DMS79 (cell line): ENCODE data around the gene KDELR3.
A peak's percentile ranks its signal among the peaks of the same experiment; 100 is the strongest.

Experiments used
- DNase-seq: peaks from one replicate; lab custom pipeline; 2025; lab: John Stamatoyannopoulos, UW

KDELR3 gene

DNA sequence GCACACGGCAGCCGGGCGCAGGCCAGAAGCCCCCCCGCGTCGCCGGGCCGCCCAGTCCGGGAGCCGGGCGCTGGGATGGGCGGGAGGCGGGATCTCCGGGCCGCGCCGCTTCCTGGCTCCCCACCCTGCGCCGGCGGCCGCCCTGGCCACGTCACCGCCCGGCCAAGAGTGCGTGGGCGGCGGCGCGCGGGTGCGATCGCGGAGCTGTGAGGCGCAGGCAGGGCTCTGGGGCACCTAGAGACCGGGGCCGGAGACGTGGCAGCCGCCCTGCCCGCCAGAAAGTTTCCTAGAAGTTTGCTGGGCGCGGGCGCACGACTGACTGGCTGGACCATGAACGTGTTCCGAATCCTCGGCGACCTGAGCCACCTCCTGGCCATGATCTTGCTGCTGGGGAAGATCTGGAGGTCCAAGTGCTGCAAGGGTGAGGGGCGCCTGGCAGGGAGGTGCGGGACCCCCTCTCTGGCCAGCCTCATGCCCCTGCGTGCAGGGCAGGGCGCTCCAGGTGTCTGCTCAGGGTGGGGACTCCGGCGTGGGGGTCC is at the start of gene KDELR3:
Gene KDELR3 (plus strand): TSS at position 193 of the 539 bp plus-strand sequence. CDS start 138 bp downstream, at position 331.
- DNase-seq: no peak

DNA sequence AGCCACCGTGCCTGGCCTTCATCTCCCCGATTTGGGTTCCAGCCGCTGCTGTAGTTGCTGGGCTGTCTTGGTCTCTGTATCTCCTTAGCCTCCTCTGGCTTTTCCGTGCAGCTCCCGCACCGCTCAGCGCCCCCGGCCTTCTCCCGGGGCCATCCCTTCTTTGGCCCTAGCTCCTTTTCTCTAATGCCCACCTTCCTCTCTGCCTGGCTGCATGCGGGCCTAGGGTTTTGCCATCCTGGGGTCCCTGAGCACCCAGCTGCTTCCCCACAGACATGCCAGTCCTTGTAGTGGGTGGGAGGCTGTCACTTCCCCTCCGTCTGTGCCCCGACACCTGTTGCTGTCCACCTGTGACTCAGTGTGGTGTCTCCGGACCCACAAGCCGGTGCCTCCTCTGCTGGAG is 49.3 kb upstream of the KDELR3 start:
- no peak for DNase-seq

DNA sequence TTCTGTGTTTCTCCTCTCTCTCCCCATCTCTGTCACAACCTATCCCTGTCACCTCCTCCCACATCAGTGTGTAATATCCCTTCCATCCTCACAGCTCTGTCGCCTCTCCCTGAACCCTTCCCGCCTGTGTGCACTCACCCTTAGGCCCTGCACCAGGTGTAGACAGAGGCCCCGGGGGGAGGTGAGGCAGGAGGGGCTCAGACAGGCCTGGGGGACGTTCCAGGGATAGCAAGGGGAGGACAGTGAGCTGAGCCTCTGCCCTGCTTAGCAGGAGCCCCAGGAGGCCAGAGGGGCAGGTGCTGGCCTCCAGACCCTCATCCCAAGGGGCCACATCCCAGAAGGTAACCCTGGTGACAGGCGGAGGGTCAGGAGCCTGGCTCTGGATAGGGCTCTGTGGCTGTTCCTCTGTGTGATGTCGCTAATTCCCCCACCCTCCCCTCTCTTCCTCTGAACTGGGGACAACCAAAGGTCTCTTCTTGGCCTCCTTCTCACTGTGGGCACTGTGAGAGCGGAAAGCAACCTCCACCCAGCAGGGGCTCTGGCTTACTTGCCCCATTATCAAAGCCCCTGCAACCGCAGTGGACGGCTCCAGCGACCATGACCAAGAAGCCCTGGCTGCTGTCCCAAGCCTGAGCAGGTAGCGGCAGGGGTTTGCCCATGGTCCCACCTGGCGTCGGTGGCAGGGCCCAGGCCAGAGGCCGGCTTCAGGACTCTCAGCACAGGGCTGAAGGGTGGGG is 48.6 kb upstream of the KDELR3 start:
- DNase-seq: peak; percentile 62

DNA sequence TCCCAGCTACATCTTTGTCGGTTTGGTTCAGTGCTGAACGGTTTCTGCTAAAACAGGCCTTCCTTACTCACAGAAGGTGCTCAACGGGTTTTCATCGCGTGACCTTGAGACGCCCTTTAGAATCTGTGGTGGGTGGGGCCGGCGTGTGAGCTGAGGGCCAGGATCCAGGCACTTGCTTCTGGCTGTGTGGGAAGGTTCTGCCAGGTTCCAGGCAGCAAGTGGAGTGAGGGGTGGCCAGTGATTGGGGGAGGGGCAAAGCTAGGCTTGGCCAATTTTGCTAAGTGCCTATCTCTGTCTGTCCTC is 48.1 kb upstream of the KDELR3 start:
- no peak for DNase-seq

DNA sequence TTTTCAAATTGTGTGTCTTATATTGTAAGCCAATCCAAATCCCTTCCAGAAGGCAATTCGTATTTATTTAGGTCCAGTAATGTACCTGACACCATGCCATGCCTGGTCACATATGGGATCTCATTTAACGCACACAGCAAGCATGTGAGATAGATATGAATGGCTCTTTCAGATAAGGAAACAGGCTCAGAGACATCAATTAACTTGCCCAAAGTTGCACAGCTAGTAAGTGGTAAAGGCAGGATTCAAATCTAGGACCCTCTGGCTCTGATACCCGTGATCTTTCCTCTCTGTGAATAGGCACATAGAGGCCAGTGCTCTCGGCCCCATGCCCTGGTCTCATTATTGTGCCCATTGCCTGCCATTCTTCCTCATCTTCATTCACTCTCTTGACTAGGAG is 47.2 kb upstream of the KDELR3 start:
- no peak for DNase-seq

DNA sequence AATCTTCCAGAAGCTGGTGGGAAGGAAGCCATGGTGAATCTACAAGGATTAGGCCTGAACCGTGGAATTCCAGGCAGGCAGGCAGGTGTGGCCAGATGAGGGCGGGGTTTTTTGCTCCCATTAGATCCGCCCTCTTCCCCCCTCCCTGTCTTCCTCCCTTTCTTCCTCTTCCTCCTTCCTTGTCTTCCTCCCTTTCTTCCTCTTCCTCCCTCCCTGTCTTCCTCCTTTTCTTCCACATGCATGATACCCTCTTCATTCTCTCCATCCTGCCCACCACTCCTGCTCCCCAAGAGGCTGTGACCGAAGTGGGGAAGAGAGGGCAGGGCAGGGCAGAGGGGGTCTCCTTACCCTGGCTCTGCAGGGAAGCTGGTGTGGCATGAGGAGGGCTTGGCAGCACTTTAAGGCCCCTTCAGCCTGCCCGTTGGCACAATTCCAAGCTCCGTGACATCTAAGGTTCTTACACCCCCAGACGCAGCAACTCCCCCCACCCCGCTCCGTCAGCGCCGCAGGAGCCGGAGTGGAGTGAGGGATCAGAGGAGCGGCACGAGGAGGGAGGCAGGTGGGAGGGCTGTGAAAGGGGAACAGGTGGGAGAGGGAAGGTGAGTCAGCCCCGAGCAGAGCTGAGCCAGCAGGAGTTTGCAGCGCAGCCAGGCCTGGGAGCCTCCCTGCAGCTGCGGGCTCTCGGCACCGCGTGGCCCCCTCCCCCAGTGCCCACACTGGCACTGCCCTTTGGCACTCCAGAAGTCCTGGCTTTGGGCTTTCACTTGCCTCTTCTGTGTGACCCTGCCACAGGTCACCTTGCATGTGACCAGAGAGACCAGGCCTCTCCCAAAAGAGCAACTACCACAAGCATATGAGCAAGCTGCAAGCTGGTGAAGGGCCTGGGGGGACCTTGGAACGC is 45.0 kb upstream of the KDELR3 start:
- peak; percentile 60 for DNase-seq

DNA sequence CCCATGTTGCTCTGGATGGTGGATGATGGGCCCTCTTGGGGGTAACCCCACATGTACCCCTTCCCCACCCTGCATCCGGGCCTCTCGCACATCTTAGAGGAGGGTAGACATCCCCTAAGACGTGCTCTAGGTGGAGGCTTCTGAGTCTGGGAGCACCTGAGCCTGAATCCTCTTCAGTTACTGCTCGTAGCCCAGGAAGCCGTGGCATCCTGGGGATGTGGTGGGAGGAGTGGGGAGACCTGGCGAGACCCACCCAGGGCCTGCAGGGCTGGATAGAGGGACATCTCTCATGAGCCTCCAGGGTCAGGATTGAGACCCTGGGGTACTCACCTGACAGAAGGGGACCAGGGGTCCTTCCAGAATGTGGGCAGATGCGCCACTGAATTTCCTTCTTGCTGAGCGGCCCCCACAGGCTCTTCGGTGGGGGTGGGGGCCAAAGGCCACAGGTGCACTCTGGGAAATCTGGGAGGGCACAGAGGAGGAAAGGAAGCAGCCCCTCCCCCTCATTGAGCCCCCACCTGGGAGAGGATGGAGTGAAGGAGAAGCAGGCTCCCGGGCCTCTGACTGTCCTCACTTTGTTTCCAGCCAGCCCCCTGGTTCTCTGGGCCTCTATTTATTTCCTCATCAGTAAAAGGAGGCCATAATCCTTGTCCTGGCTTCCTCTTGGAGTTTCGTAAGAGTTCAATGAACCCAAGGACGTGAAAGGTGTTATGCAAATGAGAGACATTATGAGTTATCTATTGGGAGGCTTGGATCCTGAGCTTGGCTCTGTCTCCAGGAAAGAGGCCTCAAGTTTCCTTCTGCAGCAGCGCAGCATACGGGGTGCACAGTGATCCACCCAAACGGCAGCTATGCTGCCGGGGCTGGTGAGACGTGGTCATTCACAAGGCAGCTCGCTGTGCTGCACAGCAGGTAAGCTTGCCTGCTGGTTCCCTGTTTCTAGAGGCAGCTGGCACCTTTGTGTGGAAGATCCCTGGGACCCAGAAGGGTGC is 44.1 kb upstream of the KDELR3 start:
- no peak for DNase-seq

DNA sequence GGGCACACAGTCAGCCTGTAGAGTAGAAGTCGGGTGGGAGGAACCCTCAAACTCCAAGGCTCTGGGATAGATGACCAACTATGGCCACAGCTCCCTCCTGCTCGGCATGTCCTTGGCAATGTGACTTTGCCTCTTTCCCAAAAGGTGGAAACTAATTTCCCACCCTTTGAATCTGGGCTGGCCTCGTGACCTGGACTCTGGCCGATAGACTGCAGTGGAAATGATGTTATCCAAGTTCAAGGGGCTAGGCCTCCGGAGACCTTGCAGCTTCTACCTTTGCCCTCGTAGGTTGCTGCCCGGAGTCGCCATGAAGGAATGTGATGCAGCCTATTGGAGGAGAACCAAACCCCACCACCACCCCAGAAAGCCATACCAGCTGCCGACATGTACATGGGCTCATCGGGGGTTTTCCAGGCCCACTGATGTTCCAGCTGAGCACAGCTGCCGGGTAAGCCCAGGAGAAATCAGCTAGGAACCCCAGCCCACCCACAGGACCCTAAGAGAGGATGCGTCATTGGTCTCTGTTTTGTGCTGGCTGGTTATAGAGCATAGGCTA is 43.3 kb upstream of the KDELR3 start:
- no peak for DNase-seq

DNA sequence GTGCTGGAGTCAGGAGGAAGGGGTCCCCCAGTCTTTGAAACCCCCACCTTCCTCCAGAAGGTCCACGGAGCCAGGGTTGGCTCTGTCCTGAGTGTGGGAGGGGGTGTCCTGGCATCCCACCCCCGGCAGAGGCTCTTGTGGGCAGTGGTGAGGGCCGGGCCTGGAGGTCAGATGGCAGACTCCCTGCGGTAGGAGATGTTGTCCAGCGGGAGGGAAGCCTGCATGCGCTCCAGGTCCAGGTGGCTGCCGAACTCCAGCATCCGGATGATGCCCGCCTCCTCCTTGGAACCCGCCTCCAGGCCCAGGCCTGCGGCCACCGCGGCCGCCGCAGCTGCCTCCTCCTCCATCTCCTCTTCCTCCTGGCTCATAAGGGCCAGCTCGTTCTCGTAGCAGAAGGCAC is 41.3 kb upstream of the KDELR3 start:
- no peak for DNase-seq

DNA sequence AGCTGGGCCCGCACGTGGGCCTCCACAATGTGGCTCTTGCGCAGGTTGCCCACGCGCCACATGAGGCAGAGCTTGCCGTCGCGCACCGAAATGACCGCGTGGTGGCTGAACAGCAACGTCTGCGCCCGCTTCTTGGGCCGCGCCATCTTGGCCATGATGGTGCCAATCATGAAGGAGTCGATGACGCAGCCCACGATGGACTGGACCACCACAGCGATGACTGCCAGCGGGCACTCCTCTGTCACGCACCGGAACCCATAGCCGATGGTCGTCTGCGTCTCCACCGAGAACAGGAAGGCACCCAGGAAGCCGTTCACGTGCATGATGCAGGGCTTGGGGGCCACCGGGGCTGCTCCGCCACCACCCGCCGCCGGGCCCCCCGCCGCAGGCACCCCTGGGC is 40.4 kb upstream of the KDELR3 start:
- DNase-seq: no peak

DNA sequence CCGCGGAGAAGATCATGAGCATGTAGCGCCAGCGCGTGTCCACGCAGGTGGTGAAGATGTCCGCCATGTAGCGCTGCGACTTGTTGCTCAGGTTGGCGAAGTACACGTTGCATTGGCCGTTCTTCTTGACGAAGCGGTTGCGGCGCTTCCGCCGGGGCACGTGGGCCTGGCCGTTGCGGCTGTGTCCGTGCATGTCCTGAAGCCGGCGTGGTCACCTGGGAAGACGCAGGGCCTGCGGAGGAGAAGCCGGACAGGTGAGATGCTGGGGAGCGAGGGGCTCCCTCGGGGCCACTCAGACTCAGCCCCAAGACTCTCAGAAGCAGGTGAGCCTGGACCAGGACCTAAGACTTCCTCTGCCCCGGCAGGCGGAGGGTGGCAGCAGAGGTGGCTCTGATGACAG is 40.0 kb upstream of the KDELR3 start:
- no peak for DNase-seq

DNA sequence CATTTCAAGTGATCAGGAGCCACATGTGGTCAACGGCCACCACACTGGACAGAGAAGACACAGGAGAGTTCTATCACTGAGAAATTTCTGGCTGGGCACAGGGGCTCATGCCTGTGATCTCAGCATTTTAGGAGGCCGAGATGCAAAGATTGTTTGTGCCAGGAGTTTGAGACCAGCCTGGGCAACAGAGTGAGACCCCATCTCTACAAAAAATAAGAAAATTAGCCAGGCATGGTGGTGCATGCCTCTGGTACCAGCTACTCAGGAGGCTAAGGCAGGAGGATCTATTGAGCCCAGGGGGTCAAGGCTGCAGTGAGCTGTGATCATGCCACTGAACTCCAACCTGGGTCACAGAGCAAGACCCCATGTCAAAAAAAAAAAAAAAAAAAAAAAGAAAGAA is 39.2 kb upstream of the KDELR3 start:
- DNase-seq: no peak

DNA sequence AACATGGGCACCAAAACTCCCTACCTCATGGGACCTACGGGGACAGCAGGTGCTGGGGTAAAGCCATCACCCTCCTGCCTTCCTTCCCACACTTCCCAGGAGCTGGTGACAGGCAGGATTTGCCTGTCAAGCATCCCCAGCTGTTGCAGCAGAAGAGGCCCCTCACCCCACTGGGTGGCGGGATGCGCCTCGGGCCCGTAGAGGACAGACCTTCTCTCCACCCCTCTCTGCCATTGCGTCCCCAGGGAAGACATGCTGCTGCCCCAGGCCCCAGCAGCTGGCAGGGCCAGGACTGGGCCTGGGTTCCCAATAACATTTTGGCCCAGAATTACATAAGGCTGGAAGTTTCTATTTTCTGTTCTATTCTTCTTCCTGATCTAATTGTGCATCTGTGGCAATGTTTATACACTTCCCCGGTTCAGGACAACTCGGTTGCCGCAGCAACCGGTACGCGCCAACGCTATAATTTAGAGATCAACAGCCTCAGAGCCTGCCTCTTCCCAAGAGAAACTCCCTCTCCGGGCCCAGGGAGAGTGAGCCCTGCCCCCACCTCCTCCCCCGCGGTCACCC is 38.3 kb upstream of the KDELR3 start:
- no peak for DNase-seq

DNA sequence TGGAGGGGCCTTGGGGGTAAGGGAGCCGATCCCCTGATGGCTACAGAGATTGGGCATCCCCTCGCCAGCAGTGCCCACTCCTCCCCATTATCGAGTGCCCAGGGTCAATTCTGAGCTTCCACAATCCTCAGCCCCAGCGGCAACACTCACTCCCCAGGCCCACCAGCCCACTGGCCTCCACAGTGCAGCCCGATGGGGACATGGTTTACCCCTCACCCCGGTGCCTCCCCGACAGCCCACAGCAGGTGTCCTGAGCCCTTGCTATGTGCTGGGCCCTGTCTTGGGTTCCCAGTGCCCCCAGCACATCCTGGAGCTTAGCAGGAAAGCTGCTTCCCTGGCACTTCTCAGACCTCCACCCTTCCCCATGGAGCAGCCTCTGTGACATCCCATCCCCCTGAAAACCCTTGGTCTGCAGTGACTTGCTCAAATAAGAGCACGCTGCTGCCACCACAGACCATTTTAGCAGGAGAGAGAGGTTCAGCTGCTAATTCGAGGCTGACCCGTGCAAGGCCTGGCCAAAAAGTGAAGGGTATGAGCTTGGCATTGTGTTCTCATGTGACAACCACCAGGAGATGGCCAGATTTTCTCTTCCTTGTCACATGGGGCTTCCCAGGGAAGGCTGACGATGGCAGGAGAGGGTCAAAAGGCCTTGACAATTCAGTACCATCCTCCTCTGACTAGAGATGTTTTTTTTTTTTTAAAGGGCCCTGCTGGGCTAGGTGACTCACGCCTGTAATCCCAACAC is 36.5 kb upstream of the KDELR3 start:
- DNase-seq: no peak

DNA sequence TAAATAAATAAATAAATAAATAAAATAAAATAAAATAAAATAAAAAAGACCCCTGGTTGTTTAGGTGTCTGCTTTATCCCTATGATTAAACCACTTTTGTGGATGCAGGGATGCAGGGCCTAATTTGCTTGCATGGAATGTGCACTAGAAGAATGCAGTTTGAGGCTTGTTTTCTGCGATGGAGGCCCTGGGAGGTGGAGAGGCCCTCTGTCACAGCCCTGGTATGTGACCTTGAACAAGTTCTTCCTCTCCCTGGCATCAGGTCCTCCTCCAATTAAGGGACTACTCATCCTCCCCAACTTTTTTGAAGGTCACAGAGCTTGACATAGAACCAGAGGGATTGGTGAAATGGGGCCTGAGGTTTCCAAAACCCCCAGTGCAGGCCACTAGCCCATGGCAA is 35.6 kb upstream of the KDELR3 start:
- DNase-seq: no peak

DNA sequence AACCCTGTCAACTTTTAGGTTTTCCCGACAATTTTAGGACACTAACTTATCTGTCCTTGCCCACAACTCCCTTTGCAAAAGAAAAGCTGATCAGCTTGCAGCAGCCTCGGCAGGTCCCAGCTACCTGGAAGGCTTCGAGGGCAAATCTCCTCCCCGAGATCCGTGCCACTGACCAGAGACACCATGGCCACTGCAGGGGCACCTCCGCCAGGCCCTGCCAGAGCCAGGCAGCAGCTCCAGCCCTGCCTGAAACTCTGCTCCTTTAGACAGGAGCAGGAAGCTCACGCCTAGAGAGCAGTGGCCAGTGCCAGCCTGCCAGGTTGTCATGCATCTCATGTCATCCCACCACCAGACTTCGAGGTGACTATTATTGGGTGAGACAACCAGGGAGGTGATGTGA is 34.0 kb upstream of the KDELR3 start:
- no peak for DNase-seq

DNA sequence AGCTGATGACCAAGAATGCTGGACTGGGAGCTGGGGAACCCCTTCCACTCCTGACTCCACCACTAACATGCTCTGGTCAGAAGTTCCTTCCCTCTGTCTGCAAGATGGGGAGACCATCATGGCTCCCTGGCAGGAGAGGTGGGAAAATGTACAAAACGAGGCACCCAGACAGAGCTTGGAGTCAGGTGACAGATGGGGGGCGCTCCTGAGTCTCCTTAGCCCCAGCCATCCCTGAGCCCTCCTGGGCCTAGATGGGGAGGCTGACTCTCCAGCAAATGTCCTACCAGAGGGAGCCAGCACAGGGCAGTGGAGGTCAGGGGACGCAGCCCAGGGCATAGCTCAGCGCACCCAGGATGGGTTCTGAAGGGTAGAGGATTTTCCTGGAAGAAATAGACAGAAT is 32.9 kb upstream of the KDELR3 start:
- no peak for DNase-seq

DNA sequence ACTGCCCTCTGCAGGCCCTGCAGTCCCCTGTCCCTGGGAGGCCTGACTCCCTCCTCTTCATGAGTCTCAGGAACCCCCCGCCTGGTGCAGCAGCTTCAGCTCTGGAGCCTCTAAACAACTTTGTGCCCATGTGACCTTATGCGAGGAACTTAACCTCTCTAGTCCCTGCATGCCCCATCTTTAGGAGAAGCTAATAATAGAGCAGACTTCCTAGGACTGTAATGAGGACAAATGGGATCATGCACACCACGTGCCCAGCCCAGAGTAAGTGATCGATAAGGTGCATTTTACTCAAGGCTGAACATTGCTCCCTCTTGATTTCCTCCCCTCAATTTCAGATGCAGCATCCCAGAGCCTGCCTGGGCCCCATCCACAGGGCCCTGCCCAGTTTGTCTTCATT is 31.9 kb upstream of the KDELR3 start:
- no peak for DNase-seq

DNA sequence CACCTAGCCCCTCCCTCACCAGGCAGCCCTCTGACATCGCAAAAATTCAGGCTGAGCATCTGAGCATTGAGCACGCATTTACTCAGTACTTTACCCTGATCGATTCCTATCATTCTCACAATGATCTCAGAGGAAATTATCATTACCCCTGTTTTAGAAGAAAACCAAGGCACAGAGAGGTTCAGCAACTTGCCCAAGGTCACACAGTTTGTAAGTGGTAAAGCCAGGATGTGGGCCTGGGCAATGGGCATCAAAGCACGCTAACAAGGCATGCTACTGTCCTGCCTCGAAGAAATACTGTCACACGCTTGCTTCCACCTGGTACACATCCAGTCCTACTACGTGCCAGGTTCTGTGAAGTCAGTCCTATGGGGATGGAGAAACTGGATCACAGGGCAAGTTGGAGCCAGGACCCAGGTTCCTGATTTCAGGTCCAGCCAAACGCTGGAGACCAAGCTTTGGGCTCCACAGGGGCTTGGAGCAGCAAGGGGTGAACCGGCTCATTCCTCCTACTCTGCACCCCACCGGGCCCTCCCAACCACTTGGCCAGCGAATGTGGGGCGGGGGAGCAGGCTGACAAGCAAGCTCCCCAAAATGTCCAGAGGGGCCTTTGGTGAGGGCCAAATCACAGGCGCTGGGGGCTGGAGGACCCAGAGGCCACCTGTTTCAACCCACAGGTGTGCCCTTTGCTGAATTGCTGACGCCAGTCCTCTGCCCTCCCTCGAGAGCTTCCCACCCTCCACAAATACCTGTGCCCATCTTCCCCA is 31.1 kb upstream of the KDELR3 start:
- DNase-seq: no peak

DNA sequence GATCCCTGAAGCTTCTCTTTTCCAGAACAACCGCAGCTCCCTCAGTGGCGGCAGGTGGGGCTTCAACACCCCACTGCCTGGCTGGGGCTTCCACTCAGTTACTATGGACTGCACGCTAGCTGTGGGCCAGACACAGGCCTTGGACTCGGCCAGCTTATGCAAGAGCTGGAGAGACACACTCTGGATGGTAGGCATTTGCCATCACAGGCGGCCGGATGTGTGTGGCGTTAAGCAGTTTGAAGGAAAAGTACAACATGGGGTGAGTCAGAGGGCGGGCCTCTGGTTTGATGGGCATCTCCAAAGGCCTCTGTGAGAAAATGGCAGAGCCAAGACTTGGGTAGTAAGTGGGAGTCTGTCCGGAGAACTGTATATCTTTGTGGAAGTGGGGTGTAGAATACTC is 30.5 kb upstream of the KDELR3 start:
- no peak for DNase-seq
